A549 (cell line): ENCODE data around the gene CLPTM1.

ENCODE experiments used
- EP300 ChIP-seq, 2 experiments: fragments of >200 bp; sonication (Bioruptor Twin); formaldehyde crosslinking; IDR thresholded peaks; 2 replicates in 1 of 2; 3 replicates in 1 of 2; pipeline ENCODE4 v1.6.1; 2016 to 2017
- FOXS1 ChIP-seq: fragments of 250-450 bp; sonication (Bioruptor Pico); IDR thresholded peaks from 2 replicates; pipeline ENCODE4 v1.5.0; 2020; ENCODE audit warnings: mild to moderate bottlenecking, moderate library complexity
- JUN ChIP-seq, 2 experiments: fragments of >200 bp; sonication (Bioruptor Twin); formaldehyde crosslinking; IDR thresholded peaks; 2 replicates in 1 of 2; 3 replicates in 1 of 2; pipeline ENCODE4 v1.6.1; 2016 to 2017
- REST ChIP-seq: fragments of 200-600 bp; sonication (generic); IDR thresholded peaks from 2 replicates; pipeline ENCODE4 v1.6.1; 2016; ENCODE audit warnings: antibody characterized with exemption, mild to moderate bottlenecking, moderate library complexity
- TF ChIP-seq, protein P1 (sequence below): fragments of >200 bp; sonication (Bioruptor Twin); formaldehyde crosslinking; IDR thresholded peaks from 3 replicates; pipeline ENCODE4 v1.5.1; 2016

GRCh38 chr19:44988273-44988672 lies 33.1 kb downstream of the CLPTM1 start:
- TF ChIP-seq EP300 (IDR thresholded peaks at IDR 0.05) (no peak), JUN (IDR thresholded peaks at IDR 0.05) (no peak), REST (no peak), FOXS1 (CRISPR knock-in tag) (no peak)
- TF ChIP-seq, protein P1, sequence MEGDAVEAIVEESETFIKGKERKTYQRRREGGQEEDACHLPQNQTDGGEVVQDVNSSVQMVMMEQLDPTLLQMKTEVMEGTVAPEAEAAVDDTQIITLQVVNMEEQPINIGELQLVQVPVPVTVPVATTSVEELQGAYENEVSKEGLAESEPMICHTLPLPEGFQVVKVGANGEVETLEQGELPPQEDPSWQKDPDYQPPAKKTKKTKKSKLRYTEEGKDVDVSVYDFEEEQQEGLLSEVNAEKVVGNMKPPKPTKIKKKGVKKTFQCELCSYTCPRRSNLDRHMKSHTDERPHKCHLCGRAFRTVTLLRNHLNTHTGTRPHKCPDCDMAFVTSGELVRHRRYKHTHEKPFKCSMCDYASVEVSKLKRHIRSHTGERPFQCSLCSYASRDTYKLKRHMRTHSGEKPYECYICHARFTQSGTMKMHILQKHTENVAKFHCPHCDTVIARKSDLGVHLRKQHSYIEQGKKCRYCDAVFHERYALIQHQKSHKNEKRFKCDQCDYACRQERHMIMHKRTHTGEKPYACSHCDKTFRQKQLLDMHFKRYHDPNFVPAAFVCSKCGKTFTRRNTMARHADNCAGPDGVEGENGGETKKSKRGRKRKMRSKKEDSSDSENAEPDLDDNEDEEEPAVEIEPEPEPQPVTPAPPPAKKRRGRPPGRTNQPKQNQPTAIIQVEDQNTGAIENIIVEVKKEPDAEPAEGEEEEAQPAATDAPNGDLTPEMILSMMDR, result no peak
